Cardiac muscle cell (in vitro differentiated cells and primary cell): ENCODE measurements around the gene FAM193A. TPM values are rescaled to one million over a fixed set of nuclear protein-coding genes. Genes with fewer than 3 reads are reported as not detected.

Source experiments
- DNase-seq, 2 donors: peaks; one replicate each; pipeline versions ENCODE4 v3.0.0 to v3.0.0-alpha.2; 2010 to 2017; ENCODE audit warnings: low read depth in 1 of 2, low spot score in 1 of 2
- H3K27ac ChIP-seq: fragments of 200-600 bp; sonication (generic); 2 replicates; pipeline ENCODE4 v1.5.1; 2016
- H3K27me3 ChIP-seq: fragments of 200-600 bp; sonication (generic); 2 replicates; pipeline ENCODE4 v1.6.0; 2016; ENCODE audit warnings: control low read depth
- H3K36me3 ChIP-seq: fragments of 200-600 bp; sonication (generic); 2 replicates; pipeline ENCODE4 v1.5.1; 2016; ENCODE audit warnings: control low read depth
- H3K4me1 ChIP-seq: fragments of 200-600 bp; sonication (generic); 2 replicates; pipeline ENCODE4 v1.8.1; 2017; ENCODE audit warnings: low read depth, mild to moderate bottlenecking, mixed run types
- H3K4me3 ChIP-seq: fragments of 200-600 bp; sonication (generic); 2 replicates; pipeline ENCODE4 v1.5.1; 2016; ENCODE audit warnings: mild to moderate bottlenecking
- H3K9me3 ChIP-seq: fragments of 200-600 bp; sonication (generic); 2 replicates; pipeline ENCODE4 v1.5.1; 2017; ENCODE audit warnings: low read depth, mild to moderate bottlenecking, control low read depth
- polyA plus RNA-seq: library from polyadenylated mRNA; unstranded; fragments of >200 nt; fragmentation: Nextera tagmentation; extraction: Ambion mirVana; gene quantifications from 2 replicates; pipeline ENCODE4 v1.2.1, GENCODE V29; 2016
- total RNA-seq: library from RNA; depleted of rRNA; stranded (reverse); fragments of >200 nt; gene quantifications from 2 replicates; pipeline ENCODE4 v1.2.3, GENCODE V29; 2016
- TF ChIP-seq, protein P1 (sequence below): IDR thresholded peaks from 2 replicates; pipeline ENCODE4 v1.5.1; 2012; ENCODE audit warnings: low read depth, mild to moderate bottlenecking, low read length

FAM193A gene
- total and polyA plus RNA-seq, 2 experiments from 2014 or later = 12.0 to 34.0 TPM

DNA sequence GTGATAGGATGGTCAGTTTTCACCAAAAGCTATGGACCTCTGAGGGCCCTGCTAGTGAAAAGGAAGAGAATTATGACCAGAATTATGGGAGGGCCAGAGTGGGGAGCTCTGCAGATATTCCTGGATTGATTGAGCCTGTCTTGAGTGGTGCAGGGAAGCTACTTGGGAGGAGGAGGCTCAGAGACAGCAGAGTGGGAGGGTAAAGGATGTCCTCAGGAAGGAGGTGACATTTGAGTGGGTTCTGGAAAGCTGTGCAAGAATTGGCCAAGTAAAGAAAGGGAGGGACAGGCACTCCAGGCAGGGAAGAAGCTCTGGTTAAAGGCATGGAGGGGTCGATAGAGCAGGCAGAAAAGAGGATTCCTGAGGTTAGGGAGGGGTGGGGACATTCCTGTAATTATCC lies 43.5 kb upstream of the FAM193A start:
- Histone ChIP-seq H3K36me3 (peaks cover 36% of the 10 kb centered on the region), H3K4me1 (no peaks in the 10 kb centered on the region)

DNA sequence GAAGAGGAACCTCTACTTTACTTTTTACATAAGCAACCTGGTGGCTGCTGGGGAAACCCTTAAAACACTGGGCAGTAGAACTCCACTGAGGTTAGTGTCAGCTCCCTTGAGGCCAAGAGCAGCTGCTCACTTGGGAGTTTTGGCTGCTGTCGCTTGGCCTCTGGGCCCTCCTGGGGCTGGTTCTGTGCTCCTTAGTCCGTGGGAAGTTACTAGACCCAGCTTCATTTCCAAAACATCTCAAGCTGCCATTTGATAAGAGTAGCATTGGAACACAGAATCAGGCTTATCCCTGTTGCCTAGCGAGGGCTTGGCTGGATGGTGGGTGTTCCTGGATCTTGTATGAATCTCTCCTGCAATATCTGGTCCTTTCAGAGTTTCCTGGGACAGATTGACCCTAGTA lies 41.5 kb upstream of the FAM193A start:
- H3K9me3 ChIP-seq = no peaks in the 10 kb centered on the region
- peak overlapping the region; percentile 34 for H3K27ac ChIP-seq
- peaks cover 53% of the 10 kb centered on the region for H3K36me3 ChIP-seq
- TF ChIP-seq, protein P1, sequence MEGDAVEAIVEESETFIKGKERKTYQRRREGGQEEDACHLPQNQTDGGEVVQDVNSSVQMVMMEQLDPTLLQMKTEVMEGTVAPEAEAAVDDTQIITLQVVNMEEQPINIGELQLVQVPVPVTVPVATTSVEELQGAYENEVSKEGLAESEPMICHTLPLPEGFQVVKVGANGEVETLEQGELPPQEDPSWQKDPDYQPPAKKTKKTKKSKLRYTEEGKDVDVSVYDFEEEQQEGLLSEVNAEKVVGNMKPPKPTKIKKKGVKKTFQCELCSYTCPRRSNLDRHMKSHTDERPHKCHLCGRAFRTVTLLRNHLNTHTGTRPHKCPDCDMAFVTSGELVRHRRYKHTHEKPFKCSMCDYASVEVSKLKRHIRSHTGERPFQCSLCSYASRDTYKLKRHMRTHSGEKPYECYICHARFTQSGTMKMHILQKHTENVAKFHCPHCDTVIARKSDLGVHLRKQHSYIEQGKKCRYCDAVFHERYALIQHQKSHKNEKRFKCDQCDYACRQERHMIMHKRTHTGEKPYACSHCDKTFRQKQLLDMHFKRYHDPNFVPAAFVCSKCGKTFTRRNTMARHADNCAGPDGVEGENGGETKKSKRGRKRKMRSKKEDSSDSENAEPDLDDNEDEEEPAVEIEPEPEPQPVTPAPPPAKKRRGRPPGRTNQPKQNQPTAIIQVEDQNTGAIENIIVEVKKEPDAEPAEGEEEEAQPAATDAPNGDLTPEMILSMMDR = no peak
- DNase-seq = peak in 1 of 2 donors; percentile 33
- no peaks in the 10 kb centered on the region for H3K4me1 ChIP-seq
- no peaks in the 10 kb centered on the region for H3K27me3 ChIP-seq
- no peak overlapping the region for H3K4me3 ChIP-seq

More for the DNA sequence above, 43.5 kb upstream of the FAM193A start:
- TF ChIP-seq, protein P1 = no peak
- no peak for DNase-seq
- Histone ChIP-seq H3K27ac (no peak overlapping the region), H3K27me3 (no peaks in the 10 kb centered on the region), H3K4me3 (no peak overlapping the region), H3K9me3 (no peaks in the 10 kb centered on the region)

DNA sequence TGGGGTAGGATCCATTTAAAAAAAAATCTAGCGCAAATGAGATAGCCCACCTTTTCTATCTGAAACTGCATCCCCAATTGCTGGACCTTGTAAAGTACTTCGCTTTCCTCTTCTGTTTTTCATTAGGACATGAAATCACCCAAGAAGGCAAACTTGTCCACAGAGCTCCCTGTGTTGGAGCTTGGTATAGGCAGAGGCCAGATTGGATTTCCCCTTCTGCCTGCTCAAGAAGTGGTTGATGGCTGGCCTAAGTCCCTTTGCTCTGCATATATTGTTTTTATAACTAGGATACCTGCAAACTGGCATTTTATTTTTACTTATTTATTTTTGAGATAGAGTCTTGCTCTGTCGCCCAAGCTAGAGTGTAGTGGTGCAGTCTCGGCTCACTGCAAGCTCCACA lies 39.1 kb upstream of the FAM193A start:
- no peak for DNase-seq
- Histone ChIP-seq H3K9me3 (no peaks in the 10 kb centered on the region), H3K4me1 (no peaks in the 10 kb centered on the region), H3K27ac (peak overlapping the region; percentile 34), H3K36me3 (peaks cover 54% of the 10 kb centered on the region), H3K4me3 (no peak overlapping the region), H3K27me3 (no peaks in the 10 kb centered on the region)
- TF ChIP-seq, protein P1 = no peak

DNA sequence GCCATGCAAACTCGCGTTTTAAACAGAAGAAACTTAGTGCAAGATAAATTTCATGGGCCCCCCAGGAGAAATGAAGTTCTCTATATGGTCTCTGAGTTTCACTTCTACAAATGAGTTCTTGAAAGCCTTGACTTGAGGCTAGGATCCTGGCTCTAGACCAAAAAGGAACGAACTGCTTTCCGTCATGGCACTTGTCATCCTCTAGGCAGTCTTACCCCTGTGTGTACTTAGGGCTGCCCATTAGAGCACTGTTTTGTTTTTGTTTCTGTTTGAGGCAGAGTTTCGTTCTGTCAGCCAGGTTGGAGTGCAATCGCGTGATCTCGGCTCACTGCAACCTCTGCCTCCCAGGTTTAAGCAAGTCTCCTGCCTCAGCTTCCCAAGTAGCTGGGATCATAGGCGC lies 38.5 kb upstream of the FAM193A start:
- H3K36me3 ChIP-seq = peaks cover 49% of the 10 kb centered on the region
- H3K4me3 ChIP-seq = no peak overlapping the region
- peak in 1 of 2 donors; percentile 23 for DNase-seq
- no peaks in the 10 kb centered on the region for H3K4me1 ChIP-seq
- H3K27ac ChIP-seq = peak overlapping the region; percentile 22
- no peaks in the 10 kb centered on the region for H3K27me3 ChIP-seq
- TF ChIP-seq, protein P1 = no peak
- no peaks in the 10 kb centered on the region for H3K9me3 ChIP-seq

DNA sequence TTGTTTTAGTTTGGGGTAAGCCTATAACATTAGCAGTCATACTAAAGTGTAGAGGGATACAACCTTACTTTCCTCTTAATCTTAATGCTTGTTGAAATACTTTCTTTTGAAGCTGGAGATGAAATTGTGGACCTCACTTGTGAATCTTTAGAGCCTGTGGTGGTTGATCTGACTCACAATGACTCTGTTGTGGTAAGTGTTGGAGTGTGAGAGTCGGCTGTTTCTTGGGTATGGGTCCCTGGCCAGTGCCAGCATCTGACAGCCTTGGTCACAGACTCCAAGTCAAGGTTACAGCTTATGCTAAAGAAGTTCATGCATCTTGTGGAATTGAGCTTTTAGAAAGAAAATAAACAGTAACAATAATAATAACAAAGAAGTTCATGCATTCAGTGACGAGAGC lies 35.9 kb upstream of the FAM193A start:
- Histone ChIP-seq H3K36me3 (peaks cover 46% of the 10 kb centered on the region), H3K4me1 (no peaks in the 10 kb centered on the region), H3K27me3 (no peaks in the 10 kb centered on the region), H3K9me3 (no peaks in the 10 kb centered on the region), H3K4me3 (no peak overlapping the region), H3K27ac (no peak overlapping the region)
- TF ChIP-seq, protein P1 = no peak
- DNase-seq = no peak
